HepG2 (cell line): ENCODE data around the gene SCO1. TPM values are rescaled to one million over a fixed set of nuclear protein-coding genes. Genes with fewer than 3 reads are reported as not detected.

Source experiments
- ATF7 ChIP-seq, 2 experiments: fragments of 450-650 bp in 1 of 2; sonication (generic) in 1 of 2; formaldehyde crosslinking in 1 of 2; IDR thresholded peaks; 2 replicates each; pipeline versions ENCODE4 v1.4.0 to v1.6.1; 2016 to 2020; ENCODE audit warnings: antibody characterized with exemption in 1 of 2, mild to moderate bottlenecking in 1 of 2, missing genetic modification reagents in 1 of 2
- BORCS8-MEF2B ChIP-seq: sonication (generic); formaldehyde crosslinking; IDR thresholded peaks from 2 replicates; pipeline ENCODE4 v1.8.0; 2022; ENCODE audit warnings: mild to moderate bottlenecking, missing genetic modification reagents
- BRCA1 ChIP-seq: sonication (generic); formaldehyde crosslinking; IDR thresholded peaks from 2 replicates; pipeline ENCODE4 v1.4.0; 2020; ENCODE audit warnings: missing genetic modification reagents
- GPN1 ChIP-seq: sonication (generic); formaldehyde crosslinking; IDR thresholded peaks from 2 replicates; pipeline ENCODE4 v1.5.1; 2020; ENCODE audit warnings: missing genetic modification reagents, borderline replicate concordance
- HNRNPK ChIP-seq: fragments of 200-400 bp; formaldehyde crosslinking; IDR thresholded peaks from 2 replicates; pipeline ENCODE4 v1.6.1; 2018; ENCODE audit warnings: low read length, low read depth, moderate library complexity, mild to moderate bottlenecking; ENCODE audit not compliant: poor library complexity, severe bottlenecking
- PITX1 ChIP-seq: sonication (generic); formaldehyde crosslinking; IDR thresholded peaks from 2 replicates; pipeline ENCODE4 v1.5.1; 2020; ENCODE audit warnings: mild to moderate bottlenecking, missing genetic modification reagents
- POLR2AphosphoS2 ChIP-seq: IDR thresholded peaks from 2 replicates; pipeline ENCODE4 v1.6.1; 2011; ENCODE audit warnings: low read depth, low read length, improper control_type of control experiment
- RAD51 ChIP-seq: fragments of 450-650 bp; IDR thresholded peaks from 2 replicates; pipeline ENCODE4 v1.6.1; 2016; ENCODE audit warnings: borderline replicate concordance
- SIX1 ChIP-seq: sonication (generic); formaldehyde crosslinking; IDR thresholded peaks from 2 replicates; pipeline ENCODE4 v1.4.0; 2020; ENCODE audit warnings: missing genetic modification reagents, borderline replicate concordance
- ZNF101 ChIP-seq: sonication (generic); formaldehyde crosslinking; IDR thresholded peaks from 2 replicates; pipeline ENCODE4 v1.4.0; 2020; ENCODE audit warnings: mild to moderate bottlenecking, low read depth, missing genetic modification reagents, borderline replicate concordance
- ZNF230 ChIP-seq: sonication (generic); formaldehyde crosslinking; IDR thresholded peaks from 2 replicates; pipeline ENCODE4 v1.4.0; 2020; ENCODE audit warnings: mild to moderate bottlenecking, missing genetic modification reagents
- ZNF460 ChIP-seq: sonication (generic); formaldehyde crosslinking; IDR thresholded peaks from 2 replicates; pipeline ENCODE4 v1.5.1; 2020; ENCODE audit warnings: missing genetic modification reagents, mild to moderate bottlenecking, borderline replicate concordance
- ZNF720 ChIP-seq: sonication (generic); formaldehyde crosslinking; IDR thresholded peaks from 2 replicates; pipeline ENCODE4 v1.4.0; 2020; ENCODE audit warnings: missing genetic modification reagents
- ZNF781 ChIP-seq: sonication (generic); formaldehyde crosslinking; IDR thresholded peaks from 2 replicates; pipeline ENCODE4 v1.5.1; 2020; ENCODE audit warnings: borderline replicate concordance, mild to moderate bottlenecking, missing genetic modification reagents; ENCODE audit errors: not compliant biosample characterization
- polyA plus RNA-seq, 8 experiments: library from polyadenylated mRNA; depleted of rRNA in 3 of 8; stranded (reverse) in 7 of 8; unstranded in 1 of 8; fragments of >200 nt; fragmentation: Illumina TruSeq in 4 of 8; extraction: Trizol in 4 of 8; gene quantifications; 2 replicates each; pipeline versions ENCODE4 v1.2.1 to v1.2.3, GENCODE V29; 2011 to 2016; ENCODE audit warnings: low read depth in 4 of 8, missing spikeins in 1 of 8, mixed read lengths in 1 of 8; ENCODE audit not compliant: insufficient read depth in 1 of 8
- total RNA-seq, 5 experiments: library from RNA; depleted of rRNA; stranded (reverse); fragments of >200 nt; fragmentation: Illumina TruSeq; extraction: Trizol; gene quantifications; 2 replicates each; pipeline ENCODE4 v1.2.3, GENCODE V29; 2016; ENCODE audit warnings: low read depth in 1 of 5
- TF ChIP-seq, protein P1 (sequence below), 2 experiments: sonication (generic) in 1 of 2; formaldehyde crosslinking in 1 of 2; IDR thresholded peaks; 2 replicates each; pipeline versions ENCODE4 v1.4.0 to v1.6.1; 2016 to 2020; ENCODE audit warnings: borderline replicate concordance in 1 of 2, low read depth in 1 of 2, mild to moderate bottlenecking in 1 of 2, missing genetic modification reagents in 1 of 2
- TF ChIP-seq, protein P2 (sequence below): IDR thresholded peaks from 2 replicates; pipeline ENCODE4 v1.6.1; 2016; ENCODE audit warnings: low read depth, missing genetic modification reagents, missing compliant biosample characterization
- TF ChIP-seq, protein P3 (sequence below): sonication (generic); formaldehyde crosslinking; IDR thresholded peaks from 2 replicates; pipeline ENCODE4 v1.5.0; 2020; ENCODE audit warnings: mild to moderate bottlenecking, missing genetic modification reagents

SCO1 gene
- total and polyA plus RNA-seq, 2 of the 13 experiments (the other 11 are each of a cell fraction or from before 2014, with no cell fraction given): 11.4 to 50.3 TPM

DNA sequence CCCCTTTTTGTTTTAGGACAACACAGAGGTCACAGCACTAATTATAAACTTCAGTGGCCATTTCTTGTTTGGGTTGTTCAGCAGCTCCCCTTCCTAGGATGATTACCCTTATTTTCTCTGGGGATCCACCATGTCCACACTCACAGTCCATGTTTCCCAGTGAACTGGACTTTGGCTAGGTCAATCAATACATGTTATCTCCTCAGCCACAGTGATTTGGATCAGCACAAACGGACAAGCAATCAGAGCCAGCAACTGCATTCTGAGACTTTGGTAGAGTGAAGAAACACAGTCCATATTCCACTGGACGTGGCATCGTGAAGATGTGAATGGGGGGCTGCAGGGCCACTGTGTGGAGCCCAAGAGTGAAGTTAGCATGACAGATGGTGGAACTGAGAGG is 27.9 kb upstream of the SCO1 start (continued):
- TF ChIP-seq, protein P1, sequence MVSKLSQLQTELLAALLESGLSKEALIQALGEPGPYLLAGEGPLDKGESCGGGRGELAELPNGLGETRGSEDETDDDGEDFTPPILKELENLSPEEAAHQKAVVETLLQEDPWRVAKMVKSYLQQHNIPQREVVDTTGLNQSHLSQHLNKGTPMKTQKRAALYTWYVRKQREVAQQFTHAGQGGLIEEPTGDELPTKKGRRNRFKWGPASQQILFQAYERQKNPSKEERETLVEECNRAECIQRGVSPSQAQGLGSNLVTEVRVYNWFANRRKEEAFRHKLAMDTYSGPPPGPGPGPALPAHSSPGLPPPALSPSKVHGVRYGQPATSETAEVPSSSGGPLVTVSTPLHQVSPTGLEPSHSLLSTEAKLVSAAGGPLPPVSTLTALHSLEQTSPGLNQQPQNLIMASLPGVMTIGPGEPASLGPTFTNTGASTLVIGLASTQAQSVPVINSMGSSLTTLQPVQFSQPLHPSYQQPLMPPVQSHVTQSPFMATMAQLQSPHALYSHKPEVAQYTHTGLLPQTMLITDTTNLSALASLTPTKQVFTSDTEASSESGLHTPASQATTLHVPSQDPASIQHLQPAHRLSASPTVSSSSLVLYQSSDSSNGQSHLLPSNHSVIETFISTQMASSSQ (IDR thresholded peaks at IDR 0.05; ENCODE audit: low read depth): no peak
- TF ChIP-seq, protein P1 (CRISPR knock-in tag; IDR thresholded peaks at IDR 0.05; ENCODE audit: borderline replicate concordance): no peak
- TF ChIP-seq, protein P2, sequence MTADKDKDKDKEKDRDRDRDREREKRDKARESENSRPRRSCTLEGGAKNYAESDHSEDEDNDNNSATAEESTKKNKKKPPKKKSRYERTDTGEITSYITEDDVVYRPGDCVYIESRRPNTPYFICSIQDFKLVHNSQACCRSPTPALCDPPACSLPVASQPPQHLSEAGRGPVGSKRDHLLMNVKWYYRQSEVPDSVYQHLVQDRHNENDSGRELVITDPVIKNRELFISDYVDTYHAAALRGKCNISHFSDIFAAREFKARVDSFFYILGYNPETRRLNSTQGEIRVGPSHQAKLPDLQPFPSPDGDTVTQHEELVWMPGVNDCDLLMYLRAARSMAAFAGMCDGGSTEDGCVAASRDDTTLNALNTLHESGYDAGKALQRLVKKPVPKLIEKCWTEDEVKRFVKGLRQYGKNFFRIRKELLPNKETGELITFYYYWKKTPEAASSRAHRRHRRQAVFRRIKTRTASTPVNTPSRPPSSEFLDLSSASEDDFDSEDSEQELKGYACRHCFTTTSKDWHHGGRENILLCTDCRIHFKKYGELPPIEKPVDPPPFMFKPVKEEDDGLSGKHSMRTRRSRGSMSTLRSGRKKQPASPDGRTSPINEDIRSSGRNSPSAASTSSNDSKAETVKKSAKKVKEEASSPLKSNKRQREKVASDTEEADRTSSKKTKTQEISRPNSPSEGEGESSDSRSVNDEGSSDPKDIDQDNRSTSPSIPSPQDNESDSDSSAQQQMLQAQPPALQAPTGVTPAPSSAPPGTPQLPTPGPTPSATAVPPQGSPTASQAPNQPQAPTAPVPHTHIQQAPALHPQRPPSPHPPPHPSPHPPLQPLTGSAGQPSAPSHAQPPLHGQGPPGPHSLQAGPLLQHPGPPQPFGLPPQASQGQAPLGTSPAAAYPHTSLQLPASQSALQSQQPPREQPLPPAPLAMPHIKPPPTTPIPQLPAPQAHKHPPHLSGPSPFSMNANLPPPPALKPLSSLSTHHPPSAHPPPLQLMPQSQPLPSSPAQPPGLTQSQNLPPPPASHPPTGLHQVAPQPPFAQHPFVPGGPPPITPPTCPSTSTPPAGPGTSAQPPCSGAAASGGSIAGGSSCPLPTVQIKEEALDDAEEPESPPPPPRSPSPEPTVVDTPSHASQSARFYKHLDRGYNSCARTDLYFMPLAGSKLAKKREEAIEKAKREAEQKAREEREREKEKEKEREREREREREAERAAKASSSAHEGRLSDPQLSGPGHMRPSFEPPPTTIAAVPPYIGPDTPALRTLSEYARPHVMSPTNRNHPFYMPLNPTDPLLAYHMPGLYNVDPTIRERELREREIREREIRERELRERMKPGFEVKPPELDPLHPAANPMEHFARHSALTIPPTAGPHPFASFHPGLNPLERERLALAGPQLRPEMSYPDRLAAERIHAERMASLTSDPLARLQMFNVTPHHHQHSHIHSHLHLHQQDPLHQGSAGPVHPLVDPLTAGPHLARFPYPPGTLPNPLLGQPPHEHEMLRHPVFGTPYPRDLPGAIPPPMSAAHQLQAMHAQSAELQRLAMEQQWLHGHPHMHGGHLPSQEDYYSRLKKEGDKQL (CRISPR knock-in tag): no peak
- TF ChIP-seq, protein P3, sequence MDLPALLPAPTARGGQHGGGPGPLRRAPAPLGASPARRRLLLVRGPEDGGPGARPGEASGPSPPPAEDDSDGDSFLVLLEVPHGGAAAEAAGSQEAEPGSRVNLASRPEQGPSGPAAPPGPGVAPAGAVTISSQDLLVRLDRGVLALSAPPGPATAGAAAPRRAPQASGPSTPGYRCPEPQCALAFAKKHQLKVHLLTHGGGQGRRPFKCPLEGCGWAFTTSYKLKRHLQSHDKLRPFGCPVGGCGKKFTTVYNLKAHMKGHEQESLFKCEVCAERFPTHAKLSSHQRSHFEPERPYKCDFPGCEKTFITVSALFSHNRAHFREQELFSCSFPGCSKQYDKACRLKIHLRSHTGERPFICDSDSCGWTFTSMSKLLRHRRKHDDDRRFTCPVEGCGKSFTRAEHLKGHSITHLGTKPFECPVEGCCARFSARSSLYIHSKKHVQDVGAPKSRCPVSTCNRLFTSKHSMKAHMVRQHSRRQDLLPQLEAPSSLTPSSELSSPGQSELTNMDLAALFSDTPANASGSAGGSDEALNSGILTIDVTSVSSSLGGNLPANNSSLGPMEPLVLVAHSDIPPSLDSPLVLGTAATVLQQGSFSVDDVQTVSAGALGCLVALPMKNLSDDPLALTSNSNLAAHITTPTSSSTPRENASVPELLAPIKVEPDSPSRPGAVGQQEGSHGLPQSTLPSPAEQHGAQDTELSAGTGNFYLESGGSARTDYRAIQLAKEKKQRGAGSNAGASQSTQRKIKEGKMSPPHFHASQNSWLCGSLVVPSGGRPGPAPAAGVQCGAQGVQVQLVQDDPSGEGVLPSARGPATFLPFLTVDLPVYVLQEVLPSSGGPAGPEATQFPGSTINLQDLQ: no peak
- TF ChIP-seq ZNF720 (CRISPR knock-in tag) (no peak), SIX1 (CRISPR knock-in tag) (no peak), ZNF230 (CRISPR knock-in tag) (no peak), BORCS8-MEF2B (CRISPR knock-in tag) (0 out of 2 replicates have a peak, but pooled peaks have one; percentile 61), ATF7 (IDR thresholded peaks at IDR 0.05) (no peak), ATF7 (CRISPR knock-in tag; IDR thresholded peaks at IDR 0.05) (no peak), HNRNPK (no peak), ZNF460 (CRISPR knock-in tag) (no peak), RAD51 (no peak), PITX1 (CRISPR knock-in tag) (peak; percentile 66), ZNF101 (CRISPR knock-in tag) (no peak), GPN1 (CRISPR knock-in tag) (no peak), BRCA1 (CRISPR knock-in tag) (no peak), POLR2AphosphoS2 (no peak), ZNF781 (no peak)
